Mammary epithelial cell (primary cell): ENCODE results near the gene DIPK1C.

ENCODE experiments used
- EZH2 ChIP-seq: IDR thresholded peaks from 2 replicates; pipeline ENCODE4 v1.6.1; 2012; ENCODE audit warnings: low read length, inconsistent platforms, borderline replicate concordance
- TF ChIP-seq, protein P1 (sequence below), 2 donors: IDR thresholded peaks in 1 of 2; conservative IDR thresholded peaks in 1 of 2; 2 replicates each; pipeline ENCODE4 v1.5.1; 2011 to 2012; ENCODE audit warnings: inconsistent platforms in 2 of 2, low read length in 2 of 2, mild to moderate bottlenecking in 2 of 2, control low read depth in 1 of 2, low read depth in 1 of 2; ENCODE audit not compliant: insufficient read depth in 1 of 2; ENCODE audit errors: extremely low read depth in 1 of 2

DNA sequence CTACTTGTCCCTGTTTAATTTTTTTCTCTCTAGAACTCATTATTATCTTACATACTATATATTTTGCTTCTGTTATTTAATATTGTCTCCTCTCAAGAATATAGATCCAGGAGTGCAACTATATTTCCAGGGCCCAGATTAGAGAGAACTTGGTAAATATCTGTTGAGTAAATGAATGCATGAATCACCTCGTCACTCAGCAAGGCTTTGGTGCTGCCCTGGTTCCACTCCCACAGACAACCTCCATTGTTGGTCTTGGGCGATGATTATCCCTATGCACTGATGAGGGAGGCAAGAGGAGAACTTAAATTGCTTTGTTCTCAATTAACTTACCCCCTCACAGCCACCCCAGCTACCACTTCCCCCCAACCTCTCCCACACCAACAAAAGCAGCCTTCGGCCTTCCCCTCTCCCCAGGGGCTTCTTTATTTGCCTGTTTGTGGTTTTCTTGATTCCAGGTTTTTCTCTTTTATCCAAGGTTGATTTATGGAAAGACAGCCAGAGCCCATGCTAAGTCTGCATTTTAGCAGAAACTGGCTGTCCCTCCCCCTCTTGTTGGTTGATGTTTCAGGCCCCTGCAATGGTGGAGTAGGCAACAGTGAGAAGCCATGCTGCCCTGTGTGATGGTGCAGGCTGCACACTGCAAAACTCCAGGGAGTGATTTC lies 17.0 kb upstream of the DIPK1C start:
- TF ChIP-seq, protein P1, sequence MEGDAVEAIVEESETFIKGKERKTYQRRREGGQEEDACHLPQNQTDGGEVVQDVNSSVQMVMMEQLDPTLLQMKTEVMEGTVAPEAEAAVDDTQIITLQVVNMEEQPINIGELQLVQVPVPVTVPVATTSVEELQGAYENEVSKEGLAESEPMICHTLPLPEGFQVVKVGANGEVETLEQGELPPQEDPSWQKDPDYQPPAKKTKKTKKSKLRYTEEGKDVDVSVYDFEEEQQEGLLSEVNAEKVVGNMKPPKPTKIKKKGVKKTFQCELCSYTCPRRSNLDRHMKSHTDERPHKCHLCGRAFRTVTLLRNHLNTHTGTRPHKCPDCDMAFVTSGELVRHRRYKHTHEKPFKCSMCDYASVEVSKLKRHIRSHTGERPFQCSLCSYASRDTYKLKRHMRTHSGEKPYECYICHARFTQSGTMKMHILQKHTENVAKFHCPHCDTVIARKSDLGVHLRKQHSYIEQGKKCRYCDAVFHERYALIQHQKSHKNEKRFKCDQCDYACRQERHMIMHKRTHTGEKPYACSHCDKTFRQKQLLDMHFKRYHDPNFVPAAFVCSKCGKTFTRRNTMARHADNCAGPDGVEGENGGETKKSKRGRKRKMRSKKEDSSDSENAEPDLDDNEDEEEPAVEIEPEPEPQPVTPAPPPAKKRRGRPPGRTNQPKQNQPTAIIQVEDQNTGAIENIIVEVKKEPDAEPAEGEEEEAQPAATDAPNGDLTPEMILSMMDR (conservative IDR thresholded peaks at IDR 0.05 in 1 of 2, IDR thresholded peaks at IDR 0.05 in 1 of 2; ENCODE audit: extremely low read depth in 1 of 2, insufficient read depth in 1 of 2, low read depth in 1 of 2, low read length in 2 of 2), result no peak
- no peak for TF ChIP-seq EZH2
